Fibroblast of skin of back (primary cell): ENCODE measurements around the gene C11orf98.
"Not testable (repeated sequence)": the region's sequence is repeated elsewhere in the genome, so short reads cannot be mapped to it uniquely, and the experiment has no call there.

Source experiments
- DNase-seq: peaks from one replicate; pipeline ENCODE4 v3.0.0-alpha.2; 2013

C11orf98 gene

DNA sequence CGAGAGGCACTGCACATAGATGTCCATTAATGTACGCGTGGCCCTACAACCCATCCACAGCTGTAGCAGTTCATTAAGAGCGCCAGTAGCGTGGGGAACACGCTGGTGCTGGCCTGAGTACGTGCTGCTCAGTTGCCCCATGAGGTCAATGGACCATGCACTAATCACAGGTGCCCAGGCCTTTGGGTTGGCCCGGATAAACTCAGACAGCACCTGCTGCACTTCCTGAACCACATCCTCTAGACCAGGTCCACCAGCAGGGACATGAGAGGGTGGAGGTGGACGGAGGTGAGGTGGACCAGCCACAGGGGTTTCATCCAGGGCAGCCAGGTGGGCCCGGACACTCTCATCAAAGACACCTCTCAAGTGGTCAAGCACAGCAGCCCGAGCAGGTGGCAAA lies 15.5 kb downstream of the C11orf98 start:
- DNase-seq, result no peak

DNA sequence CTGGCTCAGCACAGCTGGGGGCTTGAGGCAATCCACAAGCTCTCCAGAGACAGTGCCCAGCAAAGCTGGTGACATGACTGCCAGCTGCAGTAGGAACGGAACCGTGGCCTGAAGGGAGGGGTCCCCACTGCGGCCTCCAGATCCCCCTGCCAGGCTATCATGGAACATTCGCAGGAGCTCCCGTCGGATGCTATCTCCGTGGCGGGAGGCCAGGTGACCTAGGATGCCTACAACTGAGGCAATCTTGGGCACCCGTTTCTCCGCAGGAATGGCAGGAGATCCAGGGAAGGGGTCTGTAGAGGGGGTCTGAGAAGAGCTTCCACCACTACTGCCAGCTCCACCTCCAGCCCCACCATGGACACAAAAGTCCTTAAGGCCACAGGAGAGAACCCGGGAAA lies 16.0 kb downstream of the C11orf98 start:
- DNase-seq, result no peak

DNA sequence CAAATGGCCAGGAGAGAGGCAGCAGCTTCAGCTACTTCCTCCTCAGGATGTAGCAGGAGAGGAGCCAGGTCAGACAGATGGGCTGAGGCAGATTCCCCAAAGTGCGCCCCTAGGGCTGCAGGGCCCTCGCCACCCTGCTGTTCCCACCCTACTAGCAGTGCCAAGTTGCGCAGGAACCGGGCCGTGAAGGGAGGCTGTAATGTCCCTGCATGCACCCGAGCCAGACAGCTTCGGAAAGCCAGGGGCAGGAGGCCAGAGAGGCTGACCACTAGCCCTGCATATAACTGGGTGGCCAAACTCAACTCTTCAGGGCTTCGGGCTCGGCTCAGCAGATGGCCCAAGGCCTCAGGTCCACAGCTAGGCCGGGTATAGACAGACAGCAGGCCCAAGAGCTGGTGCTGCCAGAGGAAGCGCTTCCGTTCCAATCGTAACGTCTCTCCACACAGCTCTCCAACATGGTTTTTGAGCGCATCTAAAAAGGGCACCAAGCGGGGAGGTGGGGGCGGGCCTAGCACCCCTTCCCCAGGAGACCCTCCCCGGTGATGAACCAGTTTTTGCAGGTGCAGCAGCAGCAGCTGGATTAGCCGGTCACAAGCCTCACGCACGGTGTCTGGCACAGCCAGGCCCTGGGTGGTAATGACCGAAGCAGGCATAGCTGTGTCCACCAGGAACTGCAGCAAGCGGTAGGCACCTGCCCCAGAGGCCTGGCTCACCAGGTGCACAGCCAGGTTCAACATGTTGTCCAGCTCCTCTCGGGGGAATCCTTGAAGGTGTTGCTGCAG lies 16.6 kb downstream of the C11orf98 start:
- no peak for DNase-seq

- DNase-seq, result no peak
These were observed 17.4 kb downstream of the C11orf98 start for GRCh38 chr11:62647609-62648005.

DNA sequence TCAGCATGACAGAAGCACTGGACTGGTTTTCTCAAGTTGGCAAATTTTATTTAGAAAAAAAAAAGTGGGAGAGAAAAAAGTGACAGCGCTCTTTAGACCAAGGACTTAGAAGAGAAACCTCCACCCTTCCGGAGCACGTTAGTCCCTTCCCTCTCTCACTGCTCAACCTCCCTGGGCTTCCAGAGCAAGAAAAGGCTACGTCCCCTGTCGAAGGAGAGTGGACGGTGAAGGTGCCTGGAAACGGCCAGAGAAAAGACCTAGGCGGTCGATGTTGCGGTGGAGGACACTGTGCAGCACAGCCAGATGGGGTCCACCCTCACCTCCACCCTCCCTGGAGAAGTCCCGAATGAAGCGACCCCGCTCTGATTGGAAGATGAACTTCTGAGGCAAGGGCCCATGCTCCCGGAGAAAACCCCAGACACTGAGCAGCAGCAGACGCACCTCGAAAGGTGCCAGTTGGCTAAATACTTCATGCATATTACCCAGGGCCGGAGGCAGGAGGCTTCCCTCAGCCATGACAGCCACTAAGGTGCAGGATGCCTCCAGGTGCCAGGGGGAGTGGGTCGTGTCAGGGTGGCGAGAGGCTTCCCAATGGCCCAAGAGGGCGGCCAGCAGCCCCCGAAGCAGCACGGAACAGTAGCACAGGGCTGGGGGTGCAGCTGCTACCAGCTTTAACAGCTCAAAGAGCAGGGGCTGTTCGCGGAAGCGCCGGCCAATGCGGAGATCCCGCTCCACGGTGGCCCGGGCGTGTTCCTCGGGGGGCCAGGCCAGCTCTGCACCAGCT lies 18.0 kb downstream of the C11orf98 start:
- DNase-seq, result no peak

DNA sequence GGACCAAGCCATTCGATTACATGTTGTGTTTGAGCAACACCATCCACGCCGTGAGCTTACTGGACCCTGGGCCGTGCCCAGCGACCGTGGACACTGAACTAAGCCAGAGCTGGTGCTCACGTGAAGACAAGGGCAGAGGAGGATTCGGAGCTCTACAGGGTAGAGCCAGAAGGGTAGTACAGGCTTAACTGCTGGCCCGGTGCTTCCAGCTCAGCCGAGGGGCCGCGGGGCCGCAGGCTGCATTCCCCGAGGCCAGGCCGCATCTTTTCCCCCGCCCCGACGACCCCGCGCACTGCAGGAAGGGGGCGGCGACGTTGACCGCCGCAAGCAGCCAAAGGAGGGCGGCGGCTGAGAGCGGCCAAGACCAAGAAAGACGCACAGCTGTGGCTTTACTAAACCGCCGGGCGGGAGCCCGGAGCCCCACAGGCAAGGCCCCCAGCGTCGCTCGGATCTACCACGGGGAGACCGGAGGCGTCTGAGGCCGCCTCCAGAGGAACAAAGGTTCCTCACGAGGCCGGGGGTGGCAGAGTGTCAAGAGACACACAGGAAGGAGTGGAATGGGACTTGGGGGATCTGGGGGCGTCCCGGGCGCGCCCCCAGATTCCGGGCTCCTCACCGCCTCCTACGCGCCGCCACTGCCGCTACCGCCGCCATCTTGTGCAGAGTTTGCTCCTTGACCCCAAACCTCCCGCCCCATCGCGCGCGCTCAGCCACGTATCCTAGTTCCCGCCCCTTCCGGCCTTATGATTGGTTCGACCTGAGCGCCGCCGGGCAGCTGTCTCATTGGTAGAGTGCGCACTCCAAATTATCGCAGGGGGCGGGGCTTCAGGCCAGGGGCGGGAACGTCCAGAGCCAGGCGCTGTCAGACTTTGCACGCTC lies 18.8 kb downstream of the C11orf98 start, which contains the start of gene GANAB:
GANAB (minus strand) TSS at position 668 of the 879 bp plus-strand sequence; CDS start at position 654, 14 bp downstream.
- DNase-seq, result peak; percentile 98

DNA sequence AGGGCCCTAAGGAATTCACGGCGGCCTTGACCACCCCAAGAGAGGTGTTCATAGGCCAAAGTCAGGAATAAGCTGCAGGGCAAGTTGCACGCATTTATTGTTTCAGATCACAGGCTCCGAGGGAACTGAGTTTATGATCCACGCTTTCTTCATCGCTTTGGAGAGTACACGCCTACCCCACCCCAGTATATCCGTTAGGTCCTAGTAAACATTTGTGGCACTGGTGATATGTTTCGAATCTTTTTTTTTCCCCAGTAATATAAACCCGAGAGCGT lies 19.4 kb downstream of the C11orf98 start:
- DNase-seq, result no peak

GRCh38 chr11:62644220-62644619 lies 20.8 kb downstream of the C11orf98 start:
- DNase-seq, result no peak

DNA sequence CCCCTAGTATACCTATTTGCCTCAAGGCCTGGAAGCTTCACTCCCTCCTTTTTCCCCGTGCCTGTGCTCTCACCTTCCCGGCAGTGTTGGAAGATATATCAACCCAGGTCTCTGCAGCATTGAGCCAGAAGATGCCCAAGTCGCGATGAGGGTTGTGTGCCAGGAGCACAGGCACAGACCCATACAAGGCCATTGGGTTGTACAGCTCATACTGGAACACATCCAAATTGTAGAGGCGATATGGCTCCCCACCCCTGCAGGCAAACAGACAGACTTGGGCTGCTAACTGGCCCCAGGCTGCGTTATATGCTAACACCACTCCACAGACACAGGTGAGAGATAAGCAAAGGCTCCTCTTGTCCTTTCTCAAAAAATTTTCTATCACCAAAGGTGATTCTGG lies 32.5 kb downstream of the C11orf98 start:
- DNase-seq, result no peak

- no peak for DNase-seq
These were observed 37.3 kb downstream of the C11orf98 start for GRCh38 chr11:62627713-62628112.

GRCh38 chr11:62622476-62623089 lies 42.4 kb downstream of the C11orf98 start:
- DNase-seq, result no peak

GRCh38 chr11:62621567-62622470 lies 43.2 kb downstream of the C11orf98 start, which contains the start of gene B3GAT3:
B3GAT3 (minus strand) TSS chr11:62621986; CDS start chr11:62621947, 39 bp downstream.
- peak; percentile 97 for DNase-seq

DNA sequence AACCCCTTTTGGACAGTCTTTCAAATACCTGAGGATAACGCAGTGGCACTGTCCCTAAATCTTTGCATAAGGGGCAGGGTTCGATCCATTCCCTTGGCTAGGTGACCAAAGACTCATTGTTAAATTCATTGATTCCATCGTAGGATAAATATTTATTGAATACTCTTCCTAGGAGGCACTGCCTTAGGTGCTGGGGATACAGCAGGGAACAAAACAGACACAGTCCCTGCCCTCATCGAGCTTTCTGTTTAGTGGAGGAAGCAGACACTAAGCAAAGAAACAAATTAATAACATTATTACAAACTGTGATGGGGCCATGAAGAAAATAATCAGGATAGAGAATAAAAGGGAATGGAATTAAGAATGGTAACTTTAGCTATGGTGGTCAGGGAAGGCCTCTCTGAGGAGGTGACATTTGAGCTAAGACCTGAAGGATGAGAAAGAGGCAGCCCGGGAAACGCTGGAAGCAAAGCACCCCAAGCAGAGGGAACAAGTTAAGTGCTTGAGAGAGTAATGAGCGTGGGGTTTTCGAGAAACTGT lies 43.9 kb downstream of the C11orf98 start:
- DNase-seq, result no peak

DNA sequence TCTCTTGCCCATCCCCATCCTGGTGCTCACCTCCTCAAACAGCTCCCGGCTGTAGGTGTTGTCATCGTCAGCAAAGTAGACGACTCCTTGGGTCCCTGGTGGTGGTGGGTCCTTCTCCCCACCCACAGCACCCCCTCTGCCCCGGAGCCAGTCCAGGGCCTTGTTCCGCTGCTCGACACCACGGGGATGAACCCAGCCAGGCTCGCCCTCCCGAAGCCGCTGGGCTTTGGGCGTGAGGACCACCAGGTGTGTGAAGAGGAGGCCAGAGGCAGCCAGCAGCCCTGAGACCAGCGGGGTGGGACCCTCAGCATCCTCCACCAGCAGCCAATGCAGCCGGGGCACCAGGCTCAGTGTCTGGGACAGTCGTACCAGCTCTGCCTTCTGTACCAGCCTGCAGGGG lies 48.1 kb downstream of the C11orf98 start:
- not testable (repeated sequence) for DNase-seq

- DNase-seq, result no peak
These were observed 49.5 kb downstream of the C11orf98 start for GRCh38 chr11:62615521-62615920.

DNA sequence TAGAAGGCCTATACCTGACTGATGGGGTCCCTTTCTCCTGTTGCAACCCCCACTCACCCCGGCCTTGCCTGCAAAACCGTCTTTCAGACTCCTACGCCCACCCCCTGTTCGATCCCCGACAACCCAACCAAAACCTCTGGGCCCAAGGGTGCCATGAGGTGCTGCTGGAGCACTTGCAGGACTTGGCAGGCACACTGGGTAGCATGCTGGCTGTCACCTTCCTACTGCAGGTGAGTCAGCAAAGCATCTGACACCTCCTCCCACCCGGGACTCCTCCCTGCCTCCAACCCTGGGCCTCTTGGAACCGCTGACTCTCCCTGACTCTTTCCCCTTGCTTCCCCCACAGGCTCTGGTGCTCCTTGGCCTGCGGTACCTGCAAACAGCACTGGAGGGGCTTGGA lies 50.7 kb downstream of the C11orf98 start:
- DNase-seq, result no peak

DNA sequence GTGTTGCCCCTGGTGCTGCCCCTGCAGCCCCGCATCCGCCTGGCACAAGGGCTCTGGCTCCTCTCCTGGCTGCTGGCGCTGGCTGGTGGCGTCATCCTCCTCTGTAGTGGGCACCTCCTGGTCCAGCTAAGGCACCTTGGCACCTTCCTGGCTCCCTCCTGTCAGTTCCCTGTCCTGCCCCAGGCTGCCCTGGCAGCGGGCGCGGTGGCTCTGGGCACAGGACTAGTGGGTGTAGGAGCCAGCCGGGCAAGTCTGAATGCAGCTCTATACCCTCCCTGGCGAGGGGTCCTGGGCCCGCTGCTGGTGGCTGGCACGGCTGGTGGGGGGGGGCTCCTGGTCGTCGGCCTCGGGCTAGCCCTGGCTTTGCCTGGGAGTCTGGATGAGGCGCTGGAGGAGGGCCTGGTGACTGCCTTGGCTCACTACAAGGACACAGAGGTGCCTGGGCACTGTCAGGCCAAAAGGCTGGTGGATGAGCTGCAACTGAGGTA lies 51.7 kb downstream of the C11orf98 start:
- DNase-seq, result no peak
